Upper lobe of right lung (tissue), 1 donor: ENCODE data around the gene HOXA1. TPM values are rescaled to one million over a fixed set of nuclear protein-coding genes. Genes with fewer than 3 reads are reported as not detected.

Experiments used
- ATAC-seq: fragments of 200-7000 bp; cut with Tn5 transposase; one replicate; pipeline ENCODE4 v1.9.1; 2020; ENCODE audit warnings: mild to moderate bottlenecking, moderate library complexity
- DNase-seq: peaks from one replicate; pipeline ENCODE4 v3.0.0-alpha.2; 2020
- H3K27ac ChIP-seq: fragments of 200-600 bp; one replicate; pipeline ENCODE4 v1.8.0; 2022
- H3K27me3 ChIP-seq: fragments of 200-600 bp; one replicate; pipeline ENCODE4 v1.8.0; 2022; ENCODE audit warnings: mild to moderate bottlenecking
- H3K36me3 ChIP-seq: fragments of 200-600 bp; one replicate; pipeline ENCODE4 v1.8.0; 2022
- H3K4me1 ChIP-seq: fragments of 200-600 bp; one replicate; pipeline ENCODE4 v1.8.0; 2022
- H3K4me3 ChIP-seq: fragments of 200-600 bp; one replicate; pipeline ENCODE4 v1.8.0; 2022; ENCODE audit warnings: mild to moderate bottlenecking
- H3K9me3 ChIP-seq: fragments of 200-600 bp; one replicate; pipeline ENCODE4 v1.8.0; 2022
- CTCF ChIP-seq: fragments of 200-600 bp; IDR thresholded peaks from one replicate; pipeline ENCODE4 v1.8.0; 2022; ENCODE audit warnings: antibody characterized with exemption
- intact Hi-C: fragments of 100-400 bp; cut with DNase I; formaldehyde crosslinking; loops from one replicate; pipeline ENCODE4 v1.11.0; 2022
- total RNA-seq: library from RNA; stranded (reverse); fragmentation: NEBNext Ultra II Directional; extraction: Animal tissue kit (Norgen Biotek cat#: 25700); gene quantifications from one replicate; pipeline ENCODE4 v1.2.1, GENCODE V29; 2021
- donor health status: DM: no; HTN: yes; CAD: no; lungs with severe emphysema.

Gene HOXA1
- total RNA-seq, 1 donor from 2014 or later, result 0.75 TPM

- Histone ChIP-seq H3K27me3 (no peaks in the 10 kb centered on the region), H3K4me1 (peaks cover 6% of the 10 kb centered on the region), H3K36me3 (no peaks in the 10 kb centered on the region), H3K9me3 (no peaks in the 10 kb centered on the region), H3K27ac (peak overlapping the region; percentile 85), H3K4me3 (peak overlapping the region; percentile 54)
- TF ChIP-seq CTCF, result no peak
- ATAC-seq (peak; percentile 49), DNase-seq (no peak)
- intact Hi-C loops, result no loop called here
Observed at GRCh38 chr7:27113991-27114769, 18.4 kb upstream of the HOXA1 start.

- Histone ChIP-seq H3K36me3 (no peaks in the 10 kb centered on the region), H3K27ac (peak overlapping the region; percentile 85), H3K27me3 (no peaks in the 10 kb centered on the region), H3K4me1 (peaks cover 9% of the 10 kb centered on the region), H3K4me3 (peak overlapping the region; percentile 54), H3K9me3 (no peaks in the 10 kb centered on the region)
- intact Hi-C loops, result no loop called here
- DNase-seq (no peak), ATAC-seq (peak; percentile 40)
- no peak for TF ChIP-seq CTCF
Observed at GRCh38 chr7:27112955-27113949, 17.5 kb upstream of the HOXA1 start.

GRCh38 chr7:27112361-27112760, 16.6 kb upstream of the HOXA1 start:
- peaks cover 9% of the 10 kb centered on the region for H3K4me1 ChIP-seq
- intact Hi-C loops, result no loop called here
- H3K27me3 ChIP-seq, result no peaks in the 10 kb centered on the region
- no peaks in the 10 kb centered on the region for H3K36me3 ChIP-seq
- H3K9me3 ChIP-seq, result no peaks in the 10 kb centered on the region
- ATAC-seq (no peak), DNase-seq (no peak)
- TF ChIP-seq CTCF, result no peak
- H3K4me3 ChIP-seq, result peak overlapping the region; percentile 54
- peak overlapping the region; percentile 85 for H3K27ac ChIP-seq

- DNase-seq, result no peak
- H3K4me3 ChIP-seq, result peak overlapping the region; percentile 54
- ATAC-seq, result no peak
- peak overlapping the region; percentile 91 for H3K27ac ChIP-seq
- H3K4me1 ChIP-seq, result peaks cover 9% of the 10 kb centered on the region
- no peaks in the 10 kb centered on the region for H3K9me3 ChIP-seq
- peaks cover 2% of the 10 kb centered on the region for H3K27me3 ChIP-seq
- intact Hi-C loops, result no loop called here
- no peaks in the 10 kb centered on the region for H3K36me3 ChIP-seq
- TF ChIP-seq CTCF, result no peak
Observed at GRCh38 chr7:27111751-27112277, 16.0 kb upstream of the HOXA1 start.

GRCh38 chr7:27111042-27111750, 15.4 kb upstream of the HOXA1 start:
- DNase-seq, result no peak
- H3K4me1 ChIP-seq, result peaks cover 9% of the 10 kb centered on the region
- peak overlapping the region; percentile 54 for H3K4me3 ChIP-seq

More at GRCh38 chr7:27111042-27111750, 15.4 kb upstream of the HOXA1 start:
- no peaks in the 10 kb centered on the region for H3K36me3 ChIP-seq
- no peak for TF ChIP-seq CTCF
- peaks cover 7% of the 10 kb centered on the region for H3K27me3 ChIP-seq
- no peaks in the 10 kb centered on the region for H3K9me3 ChIP-seq
- peak overlapping the region; percentile 91 for H3K27ac ChIP-seq
- intact Hi-C loops, result no loop called here
- ATAC-seq, result no peak
